ENCODE data around the gene RHBDF2.

RHBDF2 gene

GRCh38 chr17:76461765-76462555 lies 39.3 kb downstream of the RHBDF2 start:
- Histone ChIP-seq H3K14ac (ENCODE audit: low read length) (no peak overlapping the region), H4K12ac (ENCODE audit: low read depth, low read length) (no peak overlapping the region), H3K27me3 (ENCODE audit: insufficient read depth, low read length) (no peaks in the 10 kb centered on the region), H3K79me2 (ENCODE audit: control insufficient read depth, insufficient read depth, low read length, poor library complexity) (no peaks in the 10 kb centered on the region), H3K23ac (ENCODE audit: low read length) (no peak overlapping the region), H3K4ac (ENCODE audit: low read depth, low read length) (no peak overlapping the region), H3K36me3 (ENCODE audit: control insufficient read depth in 1 of 2, insufficient read depth in 2 of 2, low read length in 2 of 2) (no peaks in the 10 kb centered on the region), H2AFZ (ENCODE audit: insufficient read depth, low read length, poor library complexity) (no peak overlapping the region), H3K9me3 (ENCODE audit: insufficient read depth, low read depth, low read length) (no peaks in the 10 kb centered on the region), H4K8ac (ENCODE audit: low read depth, low read length) (no peak overlapping the region), H2BK5ac (ENCODE audit: low read depth, low read length, poor library complexity) (no peak overlapping the region), H3K18ac (ENCODE audit: low read length) (no peak overlapping the region), H2BK12ac (ENCODE audit: low read length) (no peak overlapping the region), H3K27ac (ENCODE audit: low read depth, low read length) (no peak overlapping the region), H3K4me3 (ENCODE audit: low read depth, low read length) (no peak overlapping the region), H2BK120ac (ENCODE audit: insufficient read depth, low read length, poor library complexity) (no peak overlapping the region), H3K9ac (ENCODE audit: low read length) (no peak overlapping the region), H4K91ac (ENCODE audit: low read depth, low read length) (no peak overlapping the region), H3K4me1 (ENCODE audit: control insufficient read depth in 1 of 2, insufficient read depth in 2 of 2, low read length in 2 of 2) (no peaks in the 10 kb centered on the region), H2AK5ac (ENCODE audit: low read length) (no peak overlapping the region), H3K4me2 (ENCODE audit: low read length) (no peak overlapping the region), H3K79me1 (ENCODE audit: low read length) (no peaks in the 10 kb centered on the region)
- DNase-seq = no peak
- no CpG with 5 or more reads among the region's 11 CpGs for WGBS (ENCODE audit: extremely low coverage, insufficient coverage, insufficient read length)

- H3K4me1 ChIP-seq (ENCODE audit: control insufficient read depth in 1 of 2, insufficient read depth in 2 of 2, low read length in 2 of 2) = no peaks in the 10 kb centered on the region
- no peak overlapping the region for H4K12ac ChIP-seq (ENCODE audit: low read depth, low read length)
- H3K23ac ChIP-seq (ENCODE audit: low read length) = no peak overlapping the region
- DNase-seq = no peak
- no peak overlapping the region for H2BK12ac ChIP-seq (ENCODE audit: low read length)
- H3K9ac ChIP-seq (ENCODE audit: low read length) = no peak overlapping the region
- H3K79me2 ChIP-seq (ENCODE audit: control insufficient read depth, insufficient read depth, low read length, poor library complexity) = no peaks in the 10 kb centered on the region
- no peak overlapping the region for H3K4ac ChIP-seq (ENCODE audit: low read depth, low read length)
- H2BK5ac ChIP-seq (ENCODE audit: low read depth, low read length, poor library complexity) = no peak overlapping the region
- H3K36me3 ChIP-seq (ENCODE audit: control insufficient read depth in 1 of 2, insufficient read depth in 2 of 2, low read length in 2 of 2) = no peaks in the 10 kb centered on the region
- H3K27me3 ChIP-seq (ENCODE audit: insufficient read depth, low read length) = no peaks in the 10 kb centered on the region
- no peak overlapping the region for H3K4me3 ChIP-seq (ENCODE audit: low read depth, low read length)
- no peak overlapping the region for H4K8ac ChIP-seq (ENCODE audit: low read depth, low read length)
- H3K14ac ChIP-seq (ENCODE audit: low read length) = no peak overlapping the region
- WGBS (ENCODE audit: extremely low coverage, insufficient coverage, insufficient read length) = no CpG with 5 or more reads among the region's 4 CpGs
- H3K9me3 ChIP-seq (ENCODE audit: insufficient read depth, low read depth, low read length) = no peaks in the 10 kb centered on the region
- H3K27ac ChIP-seq (ENCODE audit: low read depth, low read length) = no peak overlapping the region
- H2AK5ac ChIP-seq (ENCODE audit: low read length) = no peak overlapping the region
- H3K79me1 ChIP-seq (ENCODE audit: low read length) = no peaks in the 10 kb centered on the region
- H3K18ac ChIP-seq (ENCODE audit: low read length) = no peak overlapping the region
- no peak overlapping the region for H4K91ac ChIP-seq (ENCODE audit: low read depth, low read length)
- H2AFZ ChIP-seq (ENCODE audit: insufficient read depth, low read length, poor library complexity) = no peak overlapping the region
- no peak overlapping the region for H2BK120ac ChIP-seq (ENCODE audit: insufficient read depth, low read length, poor library complexity)
- H3K4me2 ChIP-seq (ENCODE audit: low read length) = no peak overlapping the region
Observed at GRCh38 chr17:76459674-76460073, 41.5 kb downstream of the RHBDF2 start.

- no peak overlapping the region for H2AFZ ChIP-seq (ENCODE audit: insufficient read depth, low read length, poor library complexity)
- no peak overlapping the region for H2BK120ac ChIP-seq (ENCODE audit: insufficient read depth, low read length, poor library complexity)
- no peaks in the 10 kb centered on the region for H3K79me2 ChIP-seq (ENCODE audit: control insufficient read depth, insufficient read depth, low read length, poor library complexity)
- no peaks in the 10 kb centered on the region for H3K27me3 ChIP-seq (ENCODE audit: insufficient read depth, low read length)
- peak; percentile 17 to 39 for DNase-seq
- H3K4ac ChIP-seq (ENCODE audit: low read depth, low read length) = no peak overlapping the region
- no peaks in the 10 kb centered on the region for H3K4me1 ChIP-seq (ENCODE audit: control insufficient read depth in 1 of 2, insufficient read depth in 2 of 2, low read length in 2 of 2)
- H3K9ac ChIP-seq (ENCODE audit: low read length) = no peak overlapping the region
- H4K8ac ChIP-seq (ENCODE audit: low read depth, low read length) = no peak overlapping the region
- no peak overlapping the region for H3K18ac ChIP-seq (ENCODE audit: low read length)
- H3K79me1 ChIP-seq (ENCODE audit: low read length) = no peaks in the 10 kb centered on the region
- H3K9me3 ChIP-seq (ENCODE audit: insufficient read depth, low read depth, low read length) = no peaks in the 10 kb centered on the region
- no peak overlapping the region for H2BK12ac ChIP-seq (ENCODE audit: low read length)
- H4K12ac ChIP-seq (ENCODE audit: low read depth, low read length) = no peak overlapping the region
- H3K23ac ChIP-seq (ENCODE audit: low read length) = no peak overlapping the region
- no peak overlapping the region for H3K27ac ChIP-seq (ENCODE audit: low read depth, low read length)
- H3K36me3 ChIP-seq (ENCODE audit: control insufficient read depth in 1 of 2, insufficient read depth in 2 of 2, low read length in 2 of 2) = no peaks in the 10 kb centered on the region
- H3K4me2 ChIP-seq (ENCODE audit: low read length) = no peak overlapping the region
- no peak overlapping the region for H2AK5ac ChIP-seq (ENCODE audit: low read length)
- H4K91ac ChIP-seq (ENCODE audit: low read depth, low read length) = no peak overlapping the region
- H2BK5ac ChIP-seq (ENCODE audit: low read depth, low read length, poor library complexity) = no peak overlapping the region
- no peak overlapping the region for H3K14ac ChIP-seq (ENCODE audit: low read length)
- WGBS (ENCODE audit: extremely low coverage, insufficient coverage, insufficient read length) = no CpG with 5 or more reads among the region's 9 CpGs
- no peak overlapping the region for H3K4me3 ChIP-seq (ENCODE audit: low read depth, low read length)
Observed at GRCh38 chr17:76458580-76459490, 42.4 kb downstream of the RHBDF2 start.

DNA sequence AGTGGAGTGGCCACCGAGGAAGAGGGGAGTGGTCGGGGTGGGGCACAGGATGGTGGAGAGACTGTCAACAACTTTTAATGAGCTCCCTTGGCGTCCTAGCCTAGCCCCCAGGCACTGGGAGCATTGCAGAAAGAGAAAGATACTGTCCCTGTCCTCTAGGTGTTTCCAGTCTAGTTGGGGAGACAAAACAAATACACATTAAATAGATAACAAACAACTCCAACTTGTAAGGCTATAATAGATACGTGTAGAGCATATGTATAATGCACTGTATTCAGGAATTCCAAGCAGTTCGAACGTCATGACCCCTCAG lies 47.8 kb downstream of the RHBDF2 start:
- no CpG with 5 or more reads among the region's 6 CpGs for WGBS (ENCODE audit: extremely low coverage, insufficient coverage, insufficient read length)
- H2BK5ac ChIP-seq (ENCODE audit: low read depth, low read length, poor library complexity) = no peak overlapping the region

More for the DNA sequence above, 47.8 kb downstream of the RHBDF2 start:
- no peak overlapping the region for H3K14ac ChIP-seq (ENCODE audit: low read length)
- no peak overlapping the region for H3K9ac ChIP-seq (ENCODE audit: low read length)
- H3K4me2 ChIP-seq (ENCODE audit: low read length) = peak overlapping the region; percentile 24
- no peak overlapping the region for H3K23ac ChIP-seq (ENCODE audit: low read length)
- no peak overlapping the region for H3K4me3 ChIP-seq (ENCODE audit: low read depth, low read length)
- no peak overlapping the region for H4K91ac ChIP-seq (ENCODE audit: low read depth, low read length)
- no peak overlapping the region for H4K8ac ChIP-seq (ENCODE audit: low read depth, low read length)
- H3K79me1 ChIP-seq (ENCODE audit: low read length) = peaks cover 3% of the 10 kb centered on the region
- H2BK120ac ChIP-seq (ENCODE audit: insufficient read depth, low read length, poor library complexity) = no peak overlapping the region
- peaks cover 2% of the 10 kb centered on the region for H3K9me3 ChIP-seq (ENCODE audit: insufficient read depth, low read depth, low read length)
- no peak overlapping the region for H4K12ac ChIP-seq (ENCODE audit: low read depth, low read length)
- no peak overlapping the region for H3K18ac ChIP-seq (ENCODE audit: low read length)
- no peak overlapping the region for H2BK12ac ChIP-seq (ENCODE audit: low read length)
- H3K27me3 ChIP-seq (ENCODE audit: insufficient read depth, low read length) = no peaks in the 10 kb centered on the region
- H2AFZ ChIP-seq (ENCODE audit: insufficient read depth, low read length, poor library complexity) = no peak overlapping the region
- no peak overlapping the region for H3K4ac ChIP-seq (ENCODE audit: low read depth, low read length)
- H3K27ac ChIP-seq (ENCODE audit: low read depth, low read length) = no peak overlapping the region
- peaks cover 6% of the 10 kb centered on the region for H3K79me2 ChIP-seq (ENCODE audit: control insufficient read depth, insufficient read depth, low read length, poor library complexity)
- no peak overlapping the region for H2AK5ac ChIP-seq (ENCODE audit: low read length)
- no peaks in the 10 kb centered on the region for H3K36me3 ChIP-seq (ENCODE audit: control insufficient read depth in 1 of 2, insufficient read depth in 2 of 2, low read length in 2 of 2)
- peaks cover 2 to 4% of the 10 kb centered on the region in 2 experiments for H3K4me1 ChIP-seq (ENCODE audit: control insufficient read depth in 1 of 2, insufficient read depth in 2 of 2, low read length in 2 of 2)
- no peak for DNase-seq

Data from trophoblast cell (in vitro differentiated cells and primary cell).